Measurements from ENCODE around the gene MARK4. TPM values are rescaled to one million over a fixed set of nuclear protein-coding genes. Genes with fewer than 3 reads are reported as not detected.
"Not testable (repeated sequence)": the region's sequence is repeated elsewhere in the genome, so short reads cannot be mapped to it uniquely, and the experiment has no call there.

Gene MARK4
- total RNA-seq, 1 donor from 2014 or later, result 32.0 TPM

- no peak for DNase-seq (ENCODE audit: low spot score)
Observed at GRCh38 chr19:45305421-45305820, 54.4 kb downstream of the MARK4 start.

GRCh38 chr19:45306040-45306439, 55.0 kb downstream of the MARK4 start:
- DNase-seq (ENCODE audit: low spot score), result no peak

DNA sequence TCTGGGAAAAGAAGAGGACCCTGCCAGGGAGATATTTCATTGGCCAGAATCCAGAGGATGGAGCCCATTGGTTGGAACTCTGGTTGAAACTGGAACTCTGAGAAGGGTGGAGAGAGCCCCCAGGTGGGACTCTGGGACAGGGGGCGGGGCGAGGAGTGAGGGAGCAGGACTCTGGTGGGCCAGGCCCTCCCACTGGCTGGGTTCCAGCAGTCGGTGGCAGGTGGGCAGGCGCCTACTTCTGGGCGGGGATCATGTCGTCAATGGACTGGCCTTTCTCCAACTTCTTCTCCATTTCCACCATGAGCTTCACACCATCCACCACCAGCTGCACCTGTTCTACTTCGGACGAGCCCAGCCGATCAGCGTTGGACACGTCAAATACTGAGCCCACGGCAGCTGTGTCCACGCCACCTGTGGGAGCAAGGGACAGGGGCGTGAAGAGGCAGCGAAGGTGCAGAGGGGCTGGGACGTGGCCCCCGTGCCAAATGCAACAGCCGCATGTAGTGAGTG, 55.5 kb downstream of the MARK4 start:
- no peak for DNase-seq (ENCODE audit: low spot score)

DNA sequence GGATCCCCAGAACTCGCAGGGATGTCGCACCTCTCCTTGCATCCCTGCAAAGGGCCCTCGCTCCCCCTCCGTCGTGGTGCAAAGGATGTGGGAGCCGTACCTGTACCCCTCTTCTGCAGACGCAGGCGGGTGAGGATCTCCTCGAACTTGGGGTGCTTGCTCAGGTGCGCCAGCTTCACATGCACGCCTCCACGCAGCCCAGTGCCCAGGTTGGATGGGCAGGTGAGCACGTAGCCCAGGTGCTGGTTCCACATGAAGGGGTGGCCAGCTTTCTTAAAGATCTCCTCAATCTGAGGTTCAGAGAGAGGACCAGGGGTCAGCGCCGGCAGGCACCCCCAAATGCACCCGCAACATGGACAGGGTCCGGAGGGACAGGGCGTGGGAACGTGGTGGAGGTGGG, 56.3 kb downstream of the MARK4 start:
- no peak for DNase-seq (ENCODE audit: low spot score)

DNA sequence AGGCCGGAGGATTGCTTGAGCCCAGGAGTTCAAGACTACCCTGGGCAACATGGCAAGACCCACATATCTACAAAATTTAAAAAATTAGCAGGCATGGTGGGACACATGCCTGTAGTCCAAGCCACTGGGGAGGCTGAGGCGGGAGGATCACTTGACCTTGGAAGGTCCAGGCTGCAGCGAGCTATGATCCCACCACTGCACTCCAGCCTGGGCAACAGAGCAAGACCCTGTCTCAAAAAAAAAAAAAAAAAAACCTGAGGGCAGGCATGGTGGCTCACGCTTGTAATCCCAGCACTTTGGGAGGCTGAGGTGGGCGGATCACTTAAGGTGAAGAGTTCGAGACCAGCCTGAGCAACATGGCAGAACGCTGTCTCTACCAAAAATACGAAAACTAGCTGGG, 58.3 kb downstream of the MARK4 start:
- DNase-seq (ENCODE audit: low spot score), result not testable (repeated sequence)

DNA sequence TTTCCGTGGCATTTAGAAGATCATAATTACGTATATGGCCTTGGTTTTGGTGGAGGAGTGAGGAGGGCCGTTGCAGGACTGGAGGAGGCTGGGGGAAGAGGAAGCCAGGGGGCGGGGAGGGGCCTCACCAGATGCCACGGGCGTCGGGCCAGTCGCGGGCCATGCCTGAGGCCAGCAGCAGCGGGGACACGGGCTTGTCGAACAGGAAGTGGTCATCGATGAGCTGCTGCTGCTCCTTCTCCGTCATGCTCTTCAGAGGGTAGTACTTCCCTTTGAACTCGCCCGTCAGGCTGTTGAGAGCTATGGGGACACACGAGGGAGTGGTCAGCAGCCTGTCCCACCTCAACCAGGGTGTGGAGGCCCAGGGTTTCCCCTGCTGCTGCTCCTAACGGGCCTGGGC, 60.5 kb downstream of the MARK4 start:
- DNase-seq (ENCODE audit: low spot score), result no peak

DNA sequence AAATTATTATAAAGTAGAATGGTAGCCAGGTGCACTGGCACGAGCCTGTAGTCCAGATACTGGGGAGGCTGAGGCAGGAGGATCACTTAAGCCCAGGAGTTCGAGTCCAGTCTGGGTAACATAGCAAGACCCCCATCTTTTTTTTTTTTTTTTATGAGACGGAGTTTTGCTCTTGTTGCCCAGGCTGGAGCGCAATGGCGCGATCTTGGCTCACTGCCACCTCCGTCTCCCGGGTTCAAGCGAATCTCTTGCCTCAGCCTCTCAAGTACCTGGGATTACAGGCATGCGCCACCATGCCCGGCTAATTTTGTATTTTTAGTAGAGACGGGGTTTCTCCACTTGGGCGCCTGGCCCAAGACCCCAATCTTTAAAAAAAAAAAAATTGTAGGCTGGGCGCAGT, 61.2 kb downstream of the MARK4 start:
- not testable (repeated sequence) for DNase-seq (ENCODE audit: low spot score)

GRCh38 chr19:45314708-45315245, 63.7 kb downstream of the MARK4 start:
- no peak for DNase-seq (ENCODE audit: low spot score)

GRCh38 chr19:45315304-45315703, 64.2 kb downstream of the MARK4 start:
- DNase-seq (ENCODE audit: low spot score), result no peak

DNA sequence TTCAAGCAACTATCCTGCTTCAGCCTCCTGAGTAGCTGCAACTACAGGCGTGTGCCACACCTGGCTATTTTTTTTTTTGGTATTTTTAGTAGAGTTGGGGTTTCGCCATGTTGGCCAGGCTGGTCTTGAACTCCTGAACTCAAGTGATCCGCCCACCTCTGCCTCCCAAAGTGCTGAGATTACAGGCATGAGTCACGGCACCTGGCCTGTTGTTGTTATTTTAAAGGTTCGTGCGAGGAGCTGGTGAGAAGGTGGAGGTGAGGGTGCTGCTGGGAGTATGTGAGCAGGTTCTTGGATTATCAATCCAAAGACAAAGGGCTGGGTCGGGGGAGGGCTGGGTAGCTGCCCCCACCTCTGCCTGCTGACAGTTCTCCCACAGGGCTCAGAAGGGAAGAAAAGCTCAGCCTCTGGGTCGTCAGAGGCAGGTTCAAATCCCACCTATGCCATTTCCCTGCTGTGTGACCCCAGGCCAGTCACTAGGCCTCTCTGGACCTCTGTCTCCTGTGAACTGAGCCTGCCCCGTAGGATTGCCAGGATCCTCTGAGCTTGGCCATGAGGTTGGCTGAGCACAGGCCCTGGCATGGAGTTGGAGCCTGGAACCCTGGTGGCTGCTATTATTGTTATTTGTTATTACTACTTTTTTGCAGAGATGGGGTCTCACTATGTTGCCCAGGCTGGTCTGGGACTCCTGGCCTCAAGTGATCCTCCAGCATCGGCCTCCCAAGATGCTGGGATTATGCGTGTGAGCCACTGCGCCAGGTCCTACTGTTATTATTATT, 70.1 kb downstream of the MARK4 start:
- DNase-seq (ENCODE audit: low spot score), result no peak

DNA sequence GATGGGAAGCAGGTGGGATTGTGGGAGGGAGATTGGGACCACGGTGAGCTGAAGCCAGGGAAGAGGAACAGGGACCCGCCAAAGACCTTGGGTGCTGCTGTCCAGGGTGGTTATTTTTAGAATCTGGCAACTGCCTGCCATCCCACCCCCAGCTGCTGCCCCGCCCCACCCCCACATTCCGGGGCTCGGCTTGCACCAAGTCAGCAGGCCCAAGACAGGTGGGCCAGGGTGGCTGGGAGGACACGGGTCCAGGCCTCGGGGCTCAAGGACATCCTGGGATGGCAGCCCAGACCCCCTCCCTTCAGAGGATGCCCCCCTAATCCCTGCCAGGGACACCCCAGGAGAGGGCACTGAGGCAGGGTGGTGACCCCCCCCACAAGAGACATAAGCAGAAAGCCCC, 70.8 kb downstream of the MARK4 start:
- no peak for DNase-seq (ENCODE audit: low spot score)

- DNase-seq (ENCODE audit: low spot score), result no peak
Observed at GRCh38 chr19:45322311-45322710, 71.2 kb downstream of the MARK4 start.

- no peak for DNase-seq (ENCODE audit: low spot score)
Observed at GRCh38 chr19:45322744-45323281, 71.7 kb downstream of the MARK4 start, which contains the start of gene CKM. CKM (minus strand) TSS chr19:45322875; CDS start chr19:45319713, 3,162 bp downstream.

- no peak for DNase-seq (ENCODE audit: low spot score)
Observed at GRCh38 chr19:45323671-45324081, 72.6 kb downstream of the MARK4 start.

- DNase-seq (ENCODE audit: low spot score), result no peak
Observed at GRCh38 chr19:45324349-45324907, 73.4 kb downstream of the MARK4 start.

GRCh38 chr19:45327404-45328143, 76.5 kb downstream of the MARK4 start:
- DNase-seq (ENCODE audit: low spot score), result no peak

- no peak for DNase-seq (ENCODE audit: low spot score)
Observed at GRCh38 chr19:45331411-45331810, 80.3 kb downstream of the MARK4 start.

- DNase-seq (ENCODE audit: low spot score), result no peak
Observed at GRCh38 chr19:45333609-45334303, 82.7 kb downstream of the MARK4 start.

- not testable (repeated sequence) for DNase-seq (ENCODE audit: low spot score)
Observed at GRCh38 chr19:45334881-45335280, 83.8 kb downstream of the MARK4 start.

- no peak for DNase-seq (ENCODE audit: low spot score)
Observed at GRCh38 chr19:45336696-45337251, 85.7 kb downstream of the MARK4 start.

DNA sequence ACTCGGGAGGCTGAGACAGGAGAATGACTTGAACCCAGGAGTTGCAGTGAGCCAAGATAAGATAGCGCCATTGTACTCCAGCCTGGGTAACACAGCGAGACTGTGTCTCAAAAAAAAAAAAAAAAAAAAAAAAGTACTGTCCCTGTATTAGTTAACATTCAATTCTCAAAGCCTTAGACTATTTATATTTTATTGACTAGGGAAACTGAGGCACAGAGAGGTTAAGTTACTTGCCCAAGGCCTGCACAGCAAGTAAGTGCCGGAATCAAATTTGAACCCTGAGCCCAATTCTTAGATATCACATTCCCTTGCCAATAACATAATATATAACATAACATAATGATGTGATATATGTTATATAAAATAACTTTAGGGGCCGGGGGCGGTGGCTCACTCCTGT, 88.6 kb downstream of the MARK4 start:
- DNase-seq (ENCODE audit: low spot score), result no peak

Data from ureter (tissue), 1 donor.